GM12891 (cell line): ENCODE measurements around the gene SFMBT1.

Experiments
- POLR2A ChIP-seq: IDR thresholded peaks from 2 replicates; pipeline ENCODE4 v1.6.1; 2011; ENCODE audit warnings: low read depth, low read length, control low read depth
- POLR2AphosphoS5 ChIP-seq: IDR thresholded peaks from 2 replicates; pipeline ENCODE4 v1.6.1; 2011; ENCODE audit warnings: low read depth, low read length, control low read depth

- TF ChIP-seq POLR2A (no peak), POLR2AphosphoS5 (no peak)
These were observed 153.6 kb downstream of the SFMBT1 start for GRCh38 chr3:52892290-52892624.
